Activated naive CD8-positive, alpha-beta T cell treated with anti-CD3 and anti-CD28 coated beads, Interleukin-2, amount 10 ng/mL, durations not matched to agents 7 days and 5 days (primary cell): Measurements from ENCODE around the gene EAF2. TPM values are rescaled to one million over a fixed set of nuclear protein-coding genes. Genes with fewer than 3 reads are reported as not detected.

Experiments used
- ATAC-seq: fragments of 150-1000 bp; cut with Tn5 transposase; one replicate; pipeline ENCODE4 v1.10.0; 2021; ENCODE audit warnings: low read depth, moderate library complexity
- POLR2A ChIA-PET: fragments of 350-600 bp; sonication (Branson Sonifier 250); formaldehyde crosslinking; loops from one replicate; lab custom pipeline; 2021; ENCODE audit warnings: antibody characterized with exemption; lab: Charles Lee
- DNase-seq: peaks from one replicate; pipeline ENCODE4 v3.0.0; 2021
- H3K27ac Mint-ChIP-seq: one replicate; pipeline ENCODE4 v1.8.0; 2022; ENCODE audit warnings: mild to moderate bottlenecking, mixed read lengths
- H3K27me3 Mint-ChIP-seq: one replicate; pipeline ENCODE4 v1.8.0; 2022; ENCODE audit warnings: mild to moderate bottlenecking, moderate library complexity, mixed read lengths
- H3K36me3 Mint-ChIP-seq: one replicate; pipeline ENCODE4 v1.8.0; 2021; ENCODE audit warnings: mild to moderate bottlenecking, mixed read lengths
- H3K4me1 Mint-ChIP-seq: one replicate; pipeline ENCODE4 v1.8.0; 2021; ENCODE audit warnings: mixed read lengths
- H3K4me3 Mint-ChIP-seq: one replicate; pipeline ENCODE4 v1.8.0; 2022; ENCODE audit warnings: mild to moderate bottlenecking, moderate library complexity, mixed read lengths
- H3K9me3 Mint-ChIP-seq: one replicate; pipeline ENCODE4 v1.8.0; 2021; ENCODE audit warnings: mixed read lengths
- total RNA-seq, 2 experiments: library from RNA; stranded (reverse); gene quantifications; one replicate each; pipeline ENCODE4 v1.2.3, GENCODE V29; 2021

EAF2 gene
- total RNA-seq, 2 experiments from 2014 or later = 11.4 to 13.3 TPM

DNA sequence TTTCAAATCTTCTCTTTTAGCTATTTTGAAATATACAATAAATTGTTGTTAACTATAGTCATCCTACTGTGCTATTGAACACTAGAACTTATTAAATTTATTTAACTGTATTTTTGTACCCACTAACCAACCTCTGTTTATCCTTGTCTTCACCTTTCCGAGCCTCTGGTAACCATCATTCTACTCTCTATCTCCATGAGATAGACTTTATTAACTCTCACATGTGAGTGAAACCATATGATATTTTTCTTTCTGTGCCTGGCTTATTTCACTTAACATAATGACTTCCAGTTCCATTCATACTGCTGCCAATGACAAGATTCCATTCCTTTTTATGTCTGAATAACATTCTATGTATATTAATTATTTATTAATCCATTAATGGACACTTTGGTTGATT, 43.4 kb downstream of the EAF2 start:
- DNase-seq (no peak), ATAC-seq (no peak)
- H3K27ac Mint-ChIP-seq = no peak overlapping the region
- POLR2A ChIA-PET = no interaction called here
- H3K9me3 Mint-ChIP-seq = no peaks in the 10 kb centered on the region
- no peaks in the 10 kb centered on the region for H3K4me1 Mint-ChIP-seq
- no peaks in the 10 kb centered on the region for H3K27me3 Mint-ChIP-seq
- H3K36me3 Mint-ChIP-seq = peaks cover 13% of the 10 kb centered on the region
- no peak overlapping the region for H3K4me3 Mint-ChIP-seq

DNA sequence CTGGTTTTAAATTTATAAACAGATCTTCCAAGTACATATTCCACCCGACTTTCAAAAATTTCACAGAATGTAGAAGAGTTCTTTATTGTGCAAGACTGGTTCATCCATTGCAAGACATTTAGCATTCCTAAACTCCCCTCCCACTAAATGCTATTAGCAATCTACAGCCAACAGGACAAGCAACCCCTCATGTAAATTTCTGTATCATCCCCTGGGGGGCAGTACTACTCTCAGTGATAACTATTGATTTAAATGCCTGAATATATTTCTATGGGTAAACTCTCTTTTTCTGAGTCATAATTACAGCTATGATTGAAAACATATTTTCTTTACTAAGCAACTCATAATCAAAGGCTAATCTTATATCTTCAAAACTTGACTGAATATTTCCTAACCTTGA, 48.5 kb downstream of the EAF2 start:
- Mint-ChIP-seq H3K9me3 (no peaks in the 10 kb centered on the region), H3K4me3 (no peak overlapping the region), H3K36me3 (peaks cover 10% of the 10 kb centered on the region), H3K27ac (no peak overlapping the region), H3K27me3 (no peaks in the 10 kb centered on the region), H3K4me1 (no peaks in the 10 kb centered on the region)
- no peak for ATAC-seq
- DNase-seq = no peak
- POLR2A ChIA-PET = interaction anchor here (0.6 kb wide), 1 partner anchor 68 kb away, joined by 4 read pairs; no protein-coding TSS in a partner anchor

DNA sequence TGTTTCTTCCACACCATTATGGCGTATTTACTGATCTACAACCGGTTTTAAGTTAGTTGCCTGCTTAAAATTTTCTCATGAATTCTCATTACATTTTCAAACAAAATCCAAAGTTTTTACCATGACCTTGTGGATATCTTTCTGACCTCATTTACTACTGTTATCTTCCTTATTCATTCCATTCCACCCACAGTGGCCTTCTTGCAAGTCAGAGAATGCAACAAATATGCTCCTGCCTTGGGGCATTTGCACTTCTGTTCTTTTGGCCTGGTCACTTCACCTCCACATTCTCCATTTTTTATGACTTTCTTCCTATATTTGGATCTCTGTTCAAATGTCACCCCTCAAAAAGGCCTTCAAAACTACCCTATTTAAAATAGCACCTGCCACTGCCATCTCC, 50.4 kb downstream of the EAF2 start:
- DNase-seq = no peak
- no peaks in the 10 kb centered on the region for H3K4me1 Mint-ChIP-seq
- no peak overlapping the region for H3K4me3 Mint-ChIP-seq
- ATAC-seq = no peak
- H3K27ac Mint-ChIP-seq = no peak overlapping the region
- POLR2A ChIA-PET = no interaction called here
- no peaks in the 10 kb centered on the region for H3K27me3 Mint-ChIP-seq
- H3K36me3 Mint-ChIP-seq = peaks cover 4% of the 10 kb centered on the region
- no peaks in the 10 kb centered on the region for H3K9me3 Mint-ChIP-seq

DNA sequence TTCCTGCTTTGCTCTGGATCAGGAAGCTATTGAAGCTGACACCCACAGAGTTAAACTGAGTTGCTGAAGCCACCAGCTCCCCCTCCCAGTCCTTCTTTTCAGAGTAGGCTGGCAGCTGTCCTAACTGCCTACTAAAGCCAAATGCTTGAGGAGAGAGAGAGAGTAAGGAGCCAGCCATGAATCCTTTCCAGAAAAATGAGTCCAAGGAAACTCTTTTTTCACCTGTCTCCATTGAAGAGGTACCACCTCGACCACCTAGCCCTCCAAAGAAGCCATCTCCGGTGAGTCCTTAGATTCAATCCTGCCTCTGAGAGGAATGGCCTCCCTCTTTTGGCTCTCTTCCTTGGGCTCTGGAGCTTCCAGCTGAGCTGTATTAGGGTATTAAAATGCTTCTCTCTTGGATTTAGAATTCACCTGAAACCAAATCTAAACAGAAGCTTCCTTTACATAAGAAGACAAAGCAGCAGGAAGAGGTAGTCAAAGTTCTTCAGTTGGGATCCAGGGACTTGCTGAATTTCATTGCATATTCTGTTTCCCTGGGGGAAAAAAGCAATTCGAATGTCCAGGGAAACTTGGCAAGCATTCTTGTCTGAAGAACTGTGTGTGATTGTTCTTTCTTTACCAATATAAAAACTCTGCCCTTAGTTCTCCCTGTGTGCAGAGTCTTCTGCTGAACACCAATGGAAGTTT, 59.4 kb downstream of the EAF2 start, which contains the start of gene SLC15A2:
TSS of gene SLC15A2 (plus strand) at position 101 of the 690 bp plus-strand sequence. CDS start at position 177, 76 bp downstream.
- H3K4me3 Mint-ChIP-seq = no peak within 1 kb of the TSS
- no peak within 1 kb of the TSS for H3K27ac Mint-ChIP-seq
- H3K36me3 Mint-ChIP-seq = peaks cover 13% of the 10 kb centered on the region
- no peak for DNase-seq
- ATAC-seq = no peak
- POLR2A ChIA-PET = no interaction called here
- H3K4me1 Mint-ChIP-seq = no peaks in the 10 kb centered on the region
- no peaks in the 10 kb centered on the region for H3K9me3 Mint-ChIP-seq
- H3K27me3 Mint-ChIP-seq = no peaks in the 10 kb centered on the region

DNA sequence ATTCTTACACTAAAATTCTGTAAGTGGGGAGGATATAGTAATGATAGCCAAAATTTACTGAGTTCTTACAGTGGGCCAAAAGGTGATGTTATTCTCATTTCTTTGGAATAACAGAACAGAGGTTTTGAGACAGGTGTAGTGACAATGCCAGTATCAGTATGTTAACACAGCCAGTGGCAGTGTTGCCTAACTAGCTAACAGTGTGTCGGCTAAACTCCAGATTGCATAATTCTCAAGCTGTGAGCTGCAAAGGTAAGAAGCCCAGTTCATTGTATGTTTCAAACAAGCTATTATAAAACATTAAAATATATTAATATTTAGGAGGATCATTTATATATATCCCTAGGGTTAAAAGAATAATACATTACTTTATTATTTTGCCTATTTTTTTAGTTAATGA, 60.1 kb downstream of the EAF2 start:
- Mint-ChIP-seq H3K4me3 (no peak overlapping the region), H3K4me1 (no peaks in the 10 kb centered on the region), H3K27me3 (no peaks in the 10 kb centered on the region), H3K27ac (no peak overlapping the region), H3K36me3 (peaks cover 13% of the 10 kb centered on the region), H3K9me3 (no peaks in the 10 kb centered on the region)
- ATAC-seq = no peak
- POLR2A ChIA-PET = no interaction called here
- DNase-seq = no peak

DNA sequence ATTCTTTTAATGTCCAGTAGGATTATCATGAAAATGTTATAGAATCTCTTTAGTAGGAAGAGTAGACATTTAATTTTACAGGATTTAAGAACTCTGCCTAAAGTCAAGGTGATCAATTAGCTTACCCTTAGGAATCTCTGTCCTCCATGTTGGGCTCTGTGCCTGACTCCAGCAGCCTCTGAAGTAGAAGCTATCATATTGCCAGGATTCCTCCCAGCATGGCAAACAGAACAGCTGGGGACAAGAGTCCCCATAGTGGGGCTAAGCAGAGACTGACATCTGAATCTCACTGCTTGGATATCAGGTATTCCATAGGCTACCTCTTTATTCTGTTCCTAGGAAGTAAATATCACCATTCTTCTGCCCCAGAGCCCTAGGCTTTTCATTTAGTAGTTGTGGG, 60.7 kb downstream of the EAF2 start:
- Mint-ChIP-seq H3K4me1 (no peaks in the 10 kb centered on the region), H3K27ac (no peak overlapping the region), H3K9me3 (no peaks in the 10 kb centered on the region), H3K36me3 (peaks cover 13% of the 10 kb centered on the region), H3K27me3 (no peaks in the 10 kb centered on the region), H3K4me3 (no peak overlapping the region)
- no peak for ATAC-seq
- POLR2A ChIA-PET = no interaction called here
- no peak for DNase-seq

DNA sequence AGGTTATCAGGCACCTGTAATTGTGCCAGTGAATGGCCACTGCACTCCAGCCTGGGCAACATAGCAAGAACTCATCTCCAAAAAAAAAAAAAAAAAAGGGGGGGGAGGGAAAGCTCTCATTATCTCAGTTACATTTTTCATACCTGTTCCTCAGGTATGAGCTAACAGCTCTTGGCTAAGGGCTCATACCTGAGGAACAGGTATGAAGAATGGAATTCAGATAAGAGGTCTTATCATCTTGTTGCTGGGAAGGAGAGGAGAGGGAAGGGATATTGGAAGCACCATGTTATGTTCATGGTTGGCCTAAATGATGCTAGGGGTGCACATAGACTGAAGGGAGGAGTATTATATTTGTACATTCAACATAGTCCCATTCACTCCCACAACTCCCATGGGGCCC, 61.8 kb downstream of the EAF2 start:
- Mint-ChIP-seq H3K4me1 (no peaks in the 10 kb centered on the region), H3K9me3 (no peaks in the 10 kb centered on the region), H3K27ac (no peak overlapping the region), H3K27me3 (no peaks in the 10 kb centered on the region), H3K4me3 (no peak overlapping the region), H3K36me3 (peaks cover 13% of the 10 kb centered on the region)
- POLR2A ChIA-PET = interaction anchor here (0.6 kb wide), 1 partner anchor 243 kb away, joined by 3 read pairs; no protein-coding TSS in a partner anchor
- no peak for DNase-seq
- ATAC-seq = no peak

DNA sequence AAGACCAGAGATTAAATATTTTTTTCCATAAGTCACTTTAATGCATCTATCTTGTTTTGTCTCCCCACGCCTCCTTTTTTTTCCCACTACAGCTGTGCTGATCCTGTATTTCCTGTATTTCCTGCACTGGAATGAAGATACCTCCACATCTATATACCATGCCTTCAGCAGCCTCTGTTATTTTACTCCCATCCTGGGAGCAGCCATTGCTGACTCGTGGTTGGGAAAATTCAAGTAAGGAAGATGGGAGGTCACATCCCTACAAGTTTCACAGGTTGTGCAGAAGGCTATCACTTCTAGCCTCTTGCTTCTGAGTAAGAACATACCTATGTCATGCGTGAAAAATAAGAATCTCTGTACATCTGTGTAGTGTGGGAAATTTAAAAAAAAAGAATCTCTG, 62.3 kb downstream of the EAF2 start:
- Mint-ChIP-seq H3K9me3 (peaks cover 1% of the 10 kb centered on the region), H3K4me1 (no peaks in the 10 kb centered on the region), H3K4me3 (no peak overlapping the region), H3K27ac (no peak overlapping the region), H3K27me3 (no peaks in the 10 kb centered on the region), H3K36me3 (peaks cover 15% of the 10 kb centered on the region)
- POLR2A ChIA-PET = interaction anchor here (0.6 kb wide), 2 partner anchors 243 to 350 kb away, joined by 3 read pairs; no protein-coding TSS in a partner anchor
- DNase-seq = no peak
- ATAC-seq = no peak

DNA sequence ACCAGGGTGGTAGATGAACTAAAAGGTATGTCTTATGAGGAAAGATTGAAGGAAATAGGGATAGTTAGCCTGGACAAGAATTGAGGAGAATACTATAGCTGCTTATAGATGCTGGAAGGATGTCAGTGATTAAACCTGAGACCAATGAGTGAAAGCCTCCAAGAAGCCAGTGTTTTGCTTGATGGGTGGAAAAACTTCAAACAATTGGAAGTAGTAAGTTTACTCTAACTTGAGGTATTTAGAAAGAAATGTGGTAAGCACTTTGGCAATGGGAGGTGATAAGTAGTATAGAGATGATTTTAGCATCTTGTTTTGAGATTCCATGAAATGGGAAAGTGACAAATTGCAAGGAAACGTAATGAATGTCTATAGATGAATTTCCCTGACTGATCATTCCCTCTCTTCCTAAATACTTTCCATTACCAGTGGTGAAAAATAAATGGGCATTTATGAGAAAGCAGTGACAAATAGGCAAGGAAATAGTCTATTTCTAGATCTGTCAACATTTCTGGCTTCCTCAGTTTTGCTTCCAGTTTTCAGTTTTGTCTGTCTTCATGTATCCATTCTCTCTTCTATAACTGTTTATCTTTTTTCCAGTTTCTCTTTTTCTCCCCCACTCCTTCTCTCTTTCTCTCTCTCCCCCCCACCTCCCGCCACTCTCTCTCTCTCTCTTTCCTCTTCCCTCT, 78.4 kb downstream of the EAF2 start:
- peaks cover under 1% of the 10 kb centered on the region for H3K9me3 Mint-ChIP-seq
- ATAC-seq (no peak), DNase-seq (no peak)
- H3K4me1 Mint-ChIP-seq = no peaks in the 10 kb centered on the region
- H3K27ac Mint-ChIP-seq = no peak overlapping the region
- POLR2A ChIA-PET = no interaction called here
- peaks cover 31% of the 10 kb centered on the region for H3K36me3 Mint-ChIP-seq
- no peak overlapping the region for H3K4me3 Mint-ChIP-seq
- H3K27me3 Mint-ChIP-seq = no peaks in the 10 kb centered on the region

DNA sequence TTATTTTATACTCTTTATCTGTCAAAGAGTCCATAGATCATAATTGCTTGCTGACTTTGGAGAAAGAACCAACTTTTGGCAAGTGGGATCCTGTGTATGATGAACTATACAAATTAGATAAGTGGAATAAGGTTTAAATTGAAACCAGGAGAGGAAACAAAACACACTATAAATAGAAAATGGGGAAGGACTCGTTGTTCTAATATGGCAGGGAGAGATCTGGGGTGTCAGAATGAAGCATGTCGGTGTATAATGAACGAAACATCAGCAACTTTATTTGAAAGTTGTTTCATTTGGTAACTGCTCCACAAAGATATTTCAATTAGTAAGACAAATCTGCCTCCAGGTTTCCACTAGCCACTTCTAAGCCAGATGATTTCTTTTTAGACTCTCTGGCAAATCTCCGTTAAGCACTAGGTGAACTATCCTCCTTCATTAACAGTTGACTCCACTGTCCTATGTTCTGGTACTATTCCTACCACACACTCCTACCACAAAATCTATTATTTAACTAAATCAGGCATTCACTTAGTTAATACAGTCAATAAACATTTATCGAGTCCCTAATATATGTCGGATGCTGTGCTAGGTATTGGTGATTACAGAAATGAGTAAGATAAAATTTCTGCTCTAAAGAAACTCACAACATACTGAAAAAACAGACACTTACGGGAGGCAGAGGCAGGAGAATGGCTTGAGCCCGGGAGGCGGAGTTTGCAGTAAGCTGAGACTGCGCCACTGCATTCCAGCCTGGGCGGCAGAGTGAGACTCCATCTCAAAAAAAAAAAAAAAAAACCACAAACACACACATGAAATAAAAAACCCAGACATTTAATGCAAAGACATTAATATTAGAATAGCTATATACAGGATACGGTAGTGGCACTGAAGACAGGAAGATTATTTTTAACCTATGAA, 79.3 kb downstream of the EAF2 start:
- H3K27ac Mint-ChIP-seq = no peak overlapping the region
- no peaks in the 10 kb centered on the region for H3K9me3 Mint-ChIP-seq
- POLR2A ChIA-PET = no interaction called here
- DNase-seq = no peak
- no peaks in the 10 kb centered on the region for H3K27me3 Mint-ChIP-seq
- ATAC-seq = no peak
- H3K36me3 Mint-ChIP-seq = peaks cover 26% of the 10 kb centered on the region
- H3K4me3 Mint-ChIP-seq = no peak overlapping the region
- no peaks in the 10 kb centered on the region for H3K4me1 Mint-ChIP-seq

DNA sequence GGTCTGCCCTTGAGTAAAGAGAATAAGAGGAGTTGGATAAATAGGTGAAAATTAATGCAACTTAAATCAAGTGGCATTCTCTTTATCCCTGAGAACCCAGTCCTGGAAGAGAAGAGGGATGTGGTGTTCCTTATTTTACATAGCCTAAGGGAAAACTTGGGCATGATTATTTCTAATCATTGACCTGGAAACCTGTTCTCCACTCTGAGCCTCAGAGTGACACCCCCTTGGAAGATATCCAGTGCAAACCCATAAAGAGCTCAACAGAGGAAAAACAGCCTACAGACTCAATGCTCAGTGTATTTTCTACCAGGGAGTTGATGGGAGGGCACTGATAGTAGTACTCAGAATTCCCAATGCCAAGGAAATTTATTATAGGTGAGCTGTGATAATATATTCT, 81.2 kb downstream of the EAF2 start:
- POLR2A ChIA-PET = no interaction called here

DNA sequence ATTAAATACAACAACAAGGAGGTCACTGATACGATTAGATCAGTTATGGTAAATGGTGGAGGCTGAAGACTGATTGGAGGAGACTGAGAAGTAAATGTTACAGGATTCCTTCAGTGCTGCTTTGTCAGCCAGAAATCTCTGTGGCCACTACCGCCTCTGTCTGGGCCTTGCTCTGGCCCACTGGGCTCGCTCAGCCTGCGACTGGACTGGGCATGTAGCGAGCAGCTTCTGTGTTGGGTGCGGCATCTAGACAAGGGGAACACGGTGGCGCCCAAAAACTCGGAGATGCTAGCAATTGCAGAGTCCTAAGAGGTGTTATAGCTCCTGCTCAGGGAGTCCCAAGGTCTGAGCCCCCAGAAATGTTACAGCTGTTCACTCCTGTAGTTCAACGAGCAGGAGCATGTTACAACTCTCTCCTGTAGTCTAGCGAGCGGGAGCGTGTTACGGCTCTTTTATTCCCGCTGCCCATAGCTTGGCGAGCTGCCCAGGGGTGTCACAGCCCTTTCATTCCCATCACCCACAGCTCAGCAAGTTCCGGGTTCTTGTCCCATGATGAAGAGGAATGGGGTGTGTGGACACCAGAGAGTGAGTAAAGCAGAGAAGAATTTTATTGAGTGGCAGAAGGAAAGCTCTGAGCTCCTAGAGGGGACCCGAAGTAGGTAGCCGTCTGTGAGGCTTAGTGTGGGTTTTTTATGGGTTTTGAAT, 83.9 kb downstream of the EAF2 start:
- no peaks in the 10 kb centered on the region for H3K9me3 Mint-ChIP-seq
- H3K27me3 Mint-ChIP-seq = no peaks in the 10 kb centered on the region
- ATAC-seq (no peak), DNase-seq (no peak)
- H3K36me3 Mint-ChIP-seq = peaks cover 16% of the 10 kb centered on the region
- no peaks in the 10 kb centered on the region for H3K4me1 Mint-ChIP-seq
- POLR2A ChIA-PET = no interaction called here
- no peak overlapping the region for H3K27ac Mint-ChIP-seq
- H3K4me3 Mint-ChIP-seq = no peak overlapping the region

More for the DNA sequence above, 81.2 kb downstream of the EAF2 start:
- Mint-ChIP-seq H3K27me3 (no peaks in the 10 kb centered on the region), H3K9me3 (no peaks in the 10 kb centered on the region), H3K4me1 (no peaks in the 10 kb centered on the region), H3K36me3 (peaks cover 20% of the 10 kb centered on the region), H3K27ac (no peak overlapping the region), H3K4me3 (no peak overlapping the region)
- no peak for DNase-seq
- no peak for ATAC-seq

DNA sequence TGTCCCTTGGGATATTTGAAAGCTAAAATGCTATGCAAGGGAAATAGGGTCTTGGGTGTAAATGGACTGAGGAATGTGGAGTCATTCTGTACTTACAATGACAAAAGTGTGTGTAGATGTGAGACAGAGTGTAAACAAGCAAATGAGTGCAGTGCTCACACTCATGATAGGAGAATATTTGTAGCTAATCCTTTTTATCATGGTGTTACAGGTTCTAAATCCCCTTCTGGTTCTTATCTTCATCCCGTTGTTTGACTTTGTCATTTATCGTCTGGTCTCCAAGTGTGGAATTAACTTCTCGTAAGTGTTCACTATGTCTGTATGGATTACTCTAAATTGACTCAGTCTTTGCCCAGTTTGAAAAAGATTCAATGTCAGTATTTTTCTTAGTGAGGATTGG, 89.7 kb downstream of the EAF2 start:
- H3K4me1 Mint-ChIP-seq = no peaks in the 10 kb centered on the region
- POLR2A ChIA-PET = no interaction called here
- H3K27ac Mint-ChIP-seq = no peak overlapping the region
- no peaks in the 10 kb centered on the region for H3K9me3 Mint-ChIP-seq
- DNase-seq (no peak), ATAC-seq (no peak)
- peaks cover 26% of the 10 kb centered on the region for H3K36me3 Mint-ChIP-seq
- H3K4me3 Mint-ChIP-seq = no peak overlapping the region
- no peaks in the 10 kb centered on the region for H3K27me3 Mint-ChIP-seq
